PC-9 (cell line): ENCODE data around the gene RARB.

ENCODE experiments used
- EZH2 ChIP-seq: fragments of 200-600 bp; sonication (generic); IDR thresholded peaks from 2 replicates; pipeline ENCODE4 v1.8.0; 2017; ENCODE audit warnings: antibody characterized with exemption, low read depth
- TF ChIP-seq, protein P1 (sequence below): fragments of 200-600 bp; sonication (generic); conservative IDR thresholded peaks from 2 replicates; pipeline ENCODE4 v1.6.1; 2017; ENCODE audit warnings: mixed run types, antibody characterized with exemption, mild to moderate bottlenecking, moderate library complexity

DNA sequence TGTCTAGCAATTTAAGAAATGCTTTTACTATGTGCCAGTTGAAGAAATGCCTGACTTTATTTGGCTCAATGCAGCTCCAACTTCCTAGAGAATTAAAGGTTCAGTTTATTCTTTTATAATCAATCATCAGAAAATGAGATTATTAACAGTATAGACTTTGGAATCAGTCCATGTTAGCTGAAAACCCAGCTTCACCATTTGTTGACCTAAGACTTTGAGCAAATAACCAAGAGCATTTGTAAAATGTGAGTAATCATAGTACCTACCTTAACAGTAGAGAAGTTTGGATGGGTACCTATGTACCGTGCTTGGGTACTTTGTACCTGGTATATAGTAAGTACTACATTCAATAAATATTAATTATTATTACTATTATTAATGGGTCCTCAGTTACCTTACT, 105.9 kb downstream of the RARB start:
- TF ChIP-seq, protein P1, sequence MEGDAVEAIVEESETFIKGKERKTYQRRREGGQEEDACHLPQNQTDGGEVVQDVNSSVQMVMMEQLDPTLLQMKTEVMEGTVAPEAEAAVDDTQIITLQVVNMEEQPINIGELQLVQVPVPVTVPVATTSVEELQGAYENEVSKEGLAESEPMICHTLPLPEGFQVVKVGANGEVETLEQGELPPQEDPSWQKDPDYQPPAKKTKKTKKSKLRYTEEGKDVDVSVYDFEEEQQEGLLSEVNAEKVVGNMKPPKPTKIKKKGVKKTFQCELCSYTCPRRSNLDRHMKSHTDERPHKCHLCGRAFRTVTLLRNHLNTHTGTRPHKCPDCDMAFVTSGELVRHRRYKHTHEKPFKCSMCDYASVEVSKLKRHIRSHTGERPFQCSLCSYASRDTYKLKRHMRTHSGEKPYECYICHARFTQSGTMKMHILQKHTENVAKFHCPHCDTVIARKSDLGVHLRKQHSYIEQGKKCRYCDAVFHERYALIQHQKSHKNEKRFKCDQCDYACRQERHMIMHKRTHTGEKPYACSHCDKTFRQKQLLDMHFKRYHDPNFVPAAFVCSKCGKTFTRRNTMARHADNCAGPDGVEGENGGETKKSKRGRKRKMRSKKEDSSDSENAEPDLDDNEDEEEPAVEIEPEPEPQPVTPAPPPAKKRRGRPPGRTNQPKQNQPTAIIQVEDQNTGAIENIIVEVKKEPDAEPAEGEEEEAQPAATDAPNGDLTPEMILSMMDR, result no peak
- TF ChIP-seq EZH2, result no peak
